GM12878 (cell line): ENCODE measurements around the gene ZDHHC1. TPM values are rescaled to one million over a fixed set of nuclear protein-coding genes. Genes with fewer than 3 reads are reported as not detected.

Experiments
- ATAC-seq: fragments of 200-7000 bp; cut with Tn5 transposase; 3 replicates; pipeline ENCODE4 v1.9.1; 2020; ENCODE audit warnings: mild to moderate bottlenecking, moderate library complexity
- BruUV-seq: library from RNA; stranded (reverse); fragments of 400-500 nt; replicated peaks from 2 replicates; lab custom pipeline; 2021; lab: Mats Ljungman, UMichigan
- CTCF ChIA-PET: fragments of 300-600 bp; sonication (Branson Sonifier 250); formaldehyde crosslinking; extraction: SDS; loops from one replicate; lab custom pipeline; 2021; ENCODE audit warnings: inconsistent platforms; lab: Yijun Ruan, JAX
- POLR2A ChIA-PET: fragments of 350-600 bp; formaldehyde crosslinking; extraction: SDS; loops from one replicate; lab custom pipeline; 2021; ENCODE audit warnings: inconsistent platforms; lab: Charles Lee
- RAD21 ChIA-PET: fragments of 300-600 bp; sonication (Branson Sonifier 250); formaldehyde crosslinking; loops from one replicate; lab custom pipeline; 2023; ENCODE audit warnings: antibody characterized with exemption; ENCODE audit not compliant: unreplicated experiment; lab: Charles Lee
- SMC1A ChIA-PET: fragments of 300-600 bp; sonication (Branson Sonifier 250); formaldehyde crosslinking; loops from one replicate; lab custom pipeline; 2023; ENCODE audit not compliant: unreplicated experiment, uncharacterized antibody; lab: Charles Lee
- DNase-seq: peaks from one replicate; pipeline ENCODE4 v3.0.0-alpha.2; 2011; ENCODE audit warnings: low read depth, low spot score
- FAIRE-seq: peaks from 3 replicates; lab custom pipeline; 2011; peaks lifted over from hg19 to GRCh38; lab: Jason Lieb, UNC
- H2AFZ ChIP-seq: 2 replicates; pipeline ENCODE4 v1.6.0; 2011; ENCODE audit warnings: low read depth, low read length, control low read depth; ENCODE audit not compliant: control insufficient read depth
- H3K27ac ChIP-seq: 2 replicates; pipeline ENCODE4 v1.5.1; 2011; ENCODE audit warnings: control low read depth; ENCODE audit not compliant: control insufficient read depth, insufficient read depth
- H3K27me3 ChIP-seq, 2 experiments: replicated peaks in 1 of 2; 2 replicates each; pipeline versions ENCODE4 v1.6.0 to v1.6.1; 2011; ENCODE audit warnings: low read length in 1 of 2; ENCODE audit not compliant: control insufficient read depth in 2 of 2, insufficient read depth in 2 of 2
- H3K36me3 ChIP-seq, 2 experiments: 2 replicates each; pipeline ENCODE4 v1.5.1; 2011; ENCODE audit warnings: low read length in 1 of 2; ENCODE audit not compliant: control insufficient read depth in 2 of 2, insufficient read depth in 2 of 2
- H3K4me1 ChIP-seq: 2 replicates; pipeline ENCODE4 v1.6.1; 2011; ENCODE audit warnings: mild to moderate bottlenecking, low read length, moderate library complexity, mixed read lengths; ENCODE audit not compliant: control insufficient read depth, insufficient read depth
- H3K4me2 ChIP-seq: 2 replicates; pipeline ENCODE4 v1.6.0; 2011; ENCODE audit warnings: control low read depth; ENCODE audit not compliant: control insufficient read depth, insufficient read depth
- H3K4me3 ChIP-seq: fragments of 200-600 bp; sonication (generic); 2 replicates; pipeline ENCODE4 v1.5.1; 2016
- H3K79me2 ChIP-seq: 2 replicates; pipeline ENCODE4 v1.6.0; 2011; ENCODE audit warnings: low read length; ENCODE audit not compliant: control insufficient read depth, insufficient read depth
- H3K9ac ChIP-seq: 2 replicates; pipeline ENCODE4 v1.8.0; 2011; ENCODE audit warnings: low read length, control low read depth, mixed read lengths; ENCODE audit not compliant: control insufficient read depth, insufficient read depth
- H3K9me3 ChIP-seq: replicated peaks from 3 replicates; pipeline ENCODE4 v1.5.1; 2011; ENCODE audit warnings: mild to moderate bottlenecking, low read length; ENCODE audit not compliant: control insufficient read depth, insufficient read depth
- H4K20me1 ChIP-seq: 2 replicates; pipeline ENCODE4 v1.6.0; 2011; ENCODE audit not compliant: control insufficient read depth, insufficient read depth
- KAT2A ChIP-seq: conservative IDR thresholded peaks from 2 replicates; pipeline ENCODE4 v1.6.1; 2011; ENCODE audit warnings: low read depth, low read length; ENCODE audit not compliant: control insufficient read depth
- NFIC ChIP-seq: IDR thresholded peaks from 2 replicates; pipeline ENCODE4 v1.6.1; 2012; ENCODE audit warnings: low read depth, mild to moderate bottlenecking, inconsistent platforms, low read length, moderate library complexity
- NFYA ChIP-seq: IDR thresholded peaks from 2 replicates; pipeline ENCODE4 v1.6.1; 2011; ENCODE audit warnings: low read depth, mild to moderate bottlenecking, low read length, improper control_type of control experiment, borderline replicate concordance
- YY1 ChIP-seq: IDR thresholded peaks from 2 replicates; pipeline ENCODE4 v1.6.1; 2011; ENCODE audit warnings: low read depth, mild to moderate bottlenecking, low read length
- ZZZ3 ChIP-seq: IDR thresholded peaks from 2 replicates; pipeline ENCODE4 v1.6.1; 2011; ENCODE audit warnings: low read depth; ENCODE audit not compliant: control insufficient read depth, insufficient read length
- WGBS: methylation state at CpG from one replicate; pipeline ENCODE4 v1.1.6; 2016; ENCODE audit warnings: low lambda C conversion rate; ENCODE audit not compliant: insufficient replicate concordance, insufficient coverage; ENCODE audit errors: missing lambda C conversion rate; 5-methylcytosine and 5-hydroxymethylcytosine counted together
- in situ Hi-C: fragments of 300-500 bp; cut with MboI; formaldehyde crosslinking; loops from 9 replicates; pipeline ENCODE4 v1.14.3; 2018; ENCODE audit warnings: mixed read lengths
- intact Hi-C: fragments of 100-400 bp; cut with micrococcal nuclease; formaldehyde crosslinking; loops from one replicate; pipeline ENCODE4 v1.14.2; 2022; ENCODE audit not compliant: unreplicated experiment
- polyA plus RNA-seq, 11 experiments: library from polyadenylated mRNA; depleted of rRNA in 4 of 11; unstranded in 6 of 11; stranded (reverse) in 5 of 11; fragments of >200 nt; fragmentation: Nextera tagmentation in 4 of 11; fragmentation: Illumina TruSeq in 1 of 11; extraction: Ambion mirVana in 4 of 11; extraction: Trizol in 1 of 11; gene quantifications; 1 replicate in 1 of 11; 2 replicates in 10 of 11; pipeline versions ENCODE4 v1.2.1 to v1.2.3, GENCODE V29; 2011 to 2016; ENCODE audit warnings: inconsistent platforms in 2 of 11, missing spikeins in 2 of 11, low read depth in 1 of 11
- total RNA-seq, 4 experiments: library from RNA; depleted of rRNA in 3 of 4; stranded (reverse); fragments of >200 nt in 3 of 4; fragmentation: Illumina TruSeq in 1 of 4; extraction: Trizol in 1 of 4; gene quantifications; 2 replicates each; pipeline versions ENCODE4 v1.2.1 to v1.2.3, GENCODE V29; 2013 to 2021
- TF ChIP-seq, protein P1 (sequence below): fragments of 450-650 bp; IDR thresholded peaks from 2 replicates; pipeline ENCODE4 v1.6.1; 2018; ENCODE audit warnings: borderline replicate concordance, mild to moderate bottlenecking; ENCODE audit not compliant: partially characterized antibody
- TF ChIP-seq, protein P2 (sequence below): fragments of 450-650 bp; formaldehyde crosslinking; IDR thresholded peaks from 2 replicates; pipeline ENCODE4 v1.4.0; 2022; ENCODE audit warnings: mild to moderate bottlenecking, moderate library complexity
- TF ChIP-seq, protein P3 (sequence below): fragments of 450-650 bp; formaldehyde crosslinking; IDR thresholded peaks from 2 replicates; pipeline ENCODE4 v1.4.0; 2020; ENCODE audit warnings: mild to moderate bottlenecking, moderate library complexity

Gene ZDHHC1
- total and polyA plus RNA-seq, 10 of the 15 experiments (the other 5 are each of a cell fraction or from before 2014, with no cell fraction given): 0.07 to 1.2 (median 0.66) TPM; not detected in 2

DNA sequence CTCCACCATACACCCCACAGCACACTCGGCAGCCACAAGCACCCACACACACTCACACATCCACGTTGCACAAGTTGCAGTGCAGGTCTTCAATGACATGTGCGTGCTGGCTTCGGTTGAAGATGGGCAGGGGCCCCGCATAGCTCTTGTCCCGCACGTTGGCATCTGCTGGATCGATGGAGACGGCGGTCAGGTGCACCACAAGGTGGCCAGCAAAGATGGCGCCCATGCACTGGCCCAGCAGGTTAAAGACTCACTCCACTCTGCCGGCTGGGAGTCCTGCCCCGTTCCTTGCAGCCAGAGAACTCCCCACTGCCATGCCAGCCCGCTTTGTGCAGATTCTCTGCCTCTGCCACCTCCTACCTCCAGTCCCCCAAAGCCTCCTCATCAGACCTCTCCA, 15.4 kb downstream of the ZDHHC1 start:
- BruUV-seq: no TSS peak
- FAIRE-seq (no peak), DNase-seq (no peak), ATAC-seq (no peak)
- SMC1A ChIA-PET: interaction anchor here (1.9 kb wide), 1 partner anchor 140 kb away, joined by 5 read pairs; no protein-coding TSS in a partner anchor
- Histone ChIP-seq H3K4me3 (no peak overlapping the region), H3K27ac (no peak overlapping the region), H3K9me3 (no peaks in the 10 kb centered on the region), H4K20me1 (no peaks in the 10 kb centered on the region), H3K9ac (no peak overlapping the region), H3K4me1 (no peaks in the 10 kb centered on the region), H3K27me3 (peaks cover 0 to 1% of the 10 kb centered on the region in 2 experiments; a peak in 2 of 4 replicates), H3K36me3 (no peaks in the 10 kb centered on the region), H3K79me2 (no peaks in the 10 kb centered on the region), H2AFZ (no peak overlapping the region), H3K4me2 (no peak overlapping the region)
- intact Hi-C loops: no loop called here
- WGBS: 53% methylated on average over 14 of the region's 14 CpGs
- POLR2A ChIA-PET: no interaction called here
- in situ Hi-C loops: loop anchor here (25.0 kb wide), 1 partner anchor 414 kb away; the partner anchor contains the start of gene CES4A
- RAD21 ChIA-PET: interaction anchor here (2.2 kb wide), 1 partner anchor 141 kb away, joined by 19 read pairs; no protein-coding TSS in a partner anchor
- TF ChIP-seq, protein P1, sequence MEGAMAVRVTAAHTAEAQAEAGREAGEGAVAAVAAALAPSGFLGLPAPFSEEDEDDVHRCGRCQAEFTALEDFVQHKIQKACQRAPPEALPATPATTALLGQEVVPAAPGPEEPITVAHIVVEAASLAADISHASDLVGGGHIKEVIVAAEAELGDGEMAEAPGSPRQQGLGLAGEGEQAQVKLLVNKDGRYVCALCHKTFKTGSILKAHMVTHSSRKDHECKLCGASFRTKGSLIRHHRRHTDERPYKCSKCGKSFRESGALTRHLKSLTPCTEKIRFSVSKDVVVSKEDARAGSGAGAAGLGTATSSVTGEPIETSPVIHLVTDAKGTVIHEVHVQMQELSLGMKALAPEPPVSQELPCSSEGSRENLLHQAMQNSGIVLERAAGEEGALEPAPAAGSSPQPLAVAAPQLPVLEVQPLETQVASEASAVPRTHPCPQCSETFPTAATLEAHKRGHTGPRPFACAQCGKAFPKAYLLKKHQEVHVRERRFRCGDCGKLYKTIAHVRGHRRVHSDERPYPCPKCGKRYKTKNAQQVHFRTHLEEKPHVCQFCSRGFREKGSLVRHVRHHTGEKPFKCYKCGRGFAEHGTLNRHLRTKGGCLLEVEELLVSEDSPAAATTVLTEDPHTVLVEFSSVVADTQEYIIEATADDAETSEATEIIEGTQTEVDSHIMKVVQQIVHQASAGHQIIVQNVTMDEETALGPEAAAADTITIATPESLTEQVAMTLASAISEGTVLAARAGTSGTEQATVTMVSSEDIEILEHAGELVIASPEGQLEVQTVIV: no peak
- TF ChIP-seq NFYA (no peak), ZZZ3 (no peak), KAT2A (no peak), NFIC (no peak), YY1 (no peak)
- TF ChIP-seq, protein P2, sequence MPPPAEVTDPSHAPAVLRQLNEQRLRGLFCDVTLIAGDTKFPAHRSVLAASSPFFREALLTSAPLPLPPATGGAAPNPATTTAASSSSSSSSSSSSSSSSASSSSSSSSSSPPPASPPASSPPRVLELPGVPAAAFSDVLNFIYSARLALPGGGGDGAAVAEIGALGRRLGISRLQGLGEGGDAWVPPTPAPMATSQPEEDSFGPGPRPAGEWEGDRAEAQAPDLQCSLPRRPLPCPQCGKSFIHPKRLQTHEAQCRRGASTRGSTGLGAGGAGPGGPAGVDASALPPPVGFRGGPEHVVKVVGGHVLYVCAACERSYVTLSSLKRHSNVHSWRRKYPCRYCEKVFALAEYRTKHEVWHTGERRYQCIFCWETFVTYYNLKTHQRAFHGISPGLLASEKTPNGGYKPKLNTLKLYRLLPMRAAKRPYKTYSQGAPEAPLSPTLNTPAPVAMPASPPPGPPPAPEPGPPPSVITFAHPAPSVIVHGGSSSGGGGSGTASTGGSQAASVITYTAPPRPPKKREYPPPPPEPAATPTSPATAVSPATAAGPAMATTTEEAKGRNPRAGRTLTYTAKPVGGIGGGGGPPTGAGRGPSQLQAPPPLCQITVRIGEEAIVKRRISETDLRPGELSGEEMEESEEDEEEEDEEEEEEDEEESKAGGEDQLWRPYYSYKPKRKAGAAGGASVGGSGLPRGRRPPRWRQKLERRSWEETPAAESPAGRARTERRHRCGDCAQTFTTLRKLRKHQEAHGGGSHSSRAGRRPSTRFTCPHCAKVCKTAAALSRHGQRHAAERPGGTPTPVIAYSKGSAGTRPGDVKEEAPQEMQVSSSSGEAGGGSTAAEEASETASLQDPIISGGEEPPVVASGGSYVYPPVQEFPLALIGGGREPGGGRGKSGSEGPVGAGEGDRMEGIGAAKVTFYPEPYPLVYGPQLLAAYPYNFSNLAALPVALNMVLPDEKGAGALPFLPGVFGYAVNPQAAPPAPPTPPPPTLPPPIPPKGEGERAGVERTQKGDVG (CRISPR knock-in tag): no peak
- TF ChIP-seq, protein P3, sequence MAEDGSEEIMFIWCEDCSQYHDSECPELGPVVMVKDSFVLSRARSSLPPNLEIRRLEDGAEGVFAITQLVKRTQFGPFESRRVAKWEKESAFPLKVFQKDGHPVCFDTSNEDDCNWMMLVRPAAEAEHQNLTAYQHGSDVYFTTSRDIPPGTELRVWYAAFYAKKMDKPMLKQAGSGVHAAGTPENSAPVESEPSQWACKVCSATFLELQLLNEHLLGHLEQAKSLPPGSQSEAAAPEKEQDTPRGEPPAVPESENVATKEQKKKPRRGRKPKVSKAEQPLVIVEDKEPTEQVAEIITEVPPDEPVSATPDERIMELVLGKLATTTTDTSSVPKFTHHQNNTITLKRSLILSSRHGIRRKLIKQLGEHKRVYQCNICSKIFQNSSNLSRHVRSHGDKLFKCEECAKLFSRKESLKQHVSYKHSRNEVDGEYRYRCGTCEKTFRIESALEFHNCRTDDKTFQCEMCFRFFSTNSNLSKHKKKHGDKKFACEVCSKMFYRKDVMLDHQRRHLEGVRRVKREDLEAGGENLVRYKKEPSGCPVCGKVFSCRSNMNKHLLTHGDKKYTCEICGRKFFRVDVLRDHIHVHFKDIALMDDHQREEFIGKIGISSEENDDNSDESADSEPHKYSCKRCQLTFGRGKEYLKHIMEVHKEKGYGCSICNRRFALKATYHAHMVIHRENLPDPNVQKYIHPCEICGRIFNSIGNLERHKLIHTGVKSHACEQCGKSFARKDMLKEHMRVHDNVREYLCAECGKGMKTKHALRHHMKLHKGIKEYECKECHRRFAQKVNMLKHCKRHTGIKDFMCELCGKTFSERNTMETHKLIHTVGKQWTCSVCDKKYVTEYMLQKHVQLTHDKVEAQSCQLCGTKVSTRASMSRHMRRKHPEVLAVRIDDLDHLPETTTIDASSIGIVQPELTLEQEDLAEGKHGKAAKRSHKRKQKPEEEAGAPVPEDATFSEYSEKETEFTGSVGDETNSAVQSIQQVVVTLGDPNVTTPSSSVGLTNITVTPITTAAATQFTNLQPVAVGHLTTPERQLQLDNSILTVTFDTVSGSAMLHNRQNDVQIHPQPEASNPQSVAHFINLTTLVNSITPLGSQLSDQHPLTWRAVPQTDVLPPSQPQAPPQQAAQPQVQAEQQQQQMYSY (CRISPR knock-in tag): no peak
- CTCF ChIA-PET: interaction anchor here (0.5 to 0.8 kb wide), 3 partner anchors 19 to 61 kb away, joined by 3 to 4 read pairs (median 3); no protein-coding TSS in a partner anchor
